Stimulated activated CD4-positive, alpha-beta T cell treated with anti-CD3 and anti-CD28 coated beads, TNF-alpha, amount 100 ng/mL, for 24 hours (primary cell): Measurements from ENCODE around the gene GATA2.

Experiments
- DNase-seq, 3 experiments: peaks; one replicate each; pipeline ENCODE4 v3.0.0-alpha.2; 2020; ENCODE audit warnings: low read depth in 3 of 3

Gene GATA2

GRCh38 chr3:128492671-128493569 lies at the start of gene GATA2:
Gene GATA2, minus strand, starts transcription at chr3:128493201. Its CDS starts 6,170 bp downstream, at chr3:128487031.
- no peak for DNase-seq

GRCh38 chr3:128541246-128541645 lies 48.2 kb upstream of the GATA2 start:
- no peak for DNase-seq

GRCh38 chr3:128539376-128539775 lies 46.4 kb upstream of the GATA2 start:
- DNase-seq = no peak

- no peak for DNase-seq
Observed at GRCh38 chr3:128537091-128537703, 44.2 kb upstream of the GATA2 start.

- no peak for DNase-seq
Observed at GRCh38 chr3:128532012-128532983, 39.3 kb upstream of the GATA2 start.

GRCh38 chr3:128524374-128525299 lies 31.6 kb upstream of the GATA2 start:
- no peak for DNase-seq

- DNase-seq = no peak
Observed at GRCh38 chr3:128523591-128523990, 30.6 kb upstream of the GATA2 start.

- no peak for DNase-seq
Observed at GRCh38 chr3:128521715-128522114, 28.7 kb upstream of the GATA2 start.

- no peak for DNase-seq
Observed at GRCh38 chr3:128518587-128519490, 25.8 kb upstream of the GATA2 start.

- no peak for DNase-seq
Observed at GRCh38 chr3:128517648-128518047, 24.6 kb upstream of the GATA2 start.

- no peak for DNase-seq
Observed at GRCh38 chr3:128515967-128516366, 23.0 kb upstream of the GATA2 start.

- DNase-seq = no peak
Observed at GRCh38 chr3:128508852-128509251, 15.9 kb upstream of the GATA2 start.

GRCh38 chr3:128506754-128507153 lies 13.8 kb upstream of the GATA2 start:
- no peak for DNase-seq

- no peak for DNase-seq
Observed at GRCh38 chr3:128505771-128506170, 12.8 kb upstream of the GATA2 start.

- no peak for DNase-seq
Observed at GRCh38 chr3:128504963-128505730, 12.1 kb upstream of the GATA2 start.

- DNase-seq = no peak
Observed at GRCh38 chr3:128504533-128504915, 11.5 kb upstream of the GATA2 start.

GRCh38 chr3:128503751-128504532 lies 10.9 kb upstream of the GATA2 start:
- no peak for DNase-seq

- DNase-seq = no peak
Observed at GRCh38 chr3:128503164-128503651, 10.2 kb upstream of the GATA2 start.
